HCT116 (cell line): ENCODE measurements around the gene OSBPL10. TPM values are rescaled to one million over a fixed set of nuclear protein-coding genes. Genes with fewer than 3 reads are reported as not detected.

Experiments used
- ATAC-seq: fragments of 200-7000 bp; cut with Tn5 transposase; 2 replicates; pipeline ENCODE4 v1.9.1; 2020; ENCODE audit warnings: mild to moderate bottlenecking, moderate library complexity
- BruUV-seq: library from RNA; stranded (reverse); fragments of 400-500 nt; replicated peaks from 2 replicates; lab custom pipeline; 2021; lab: Mats Ljungman, UMichigan
- CTCF ChIA-PET: fragments of 300-600 bp; sonication (Branson Sonifier 250); formaldehyde crosslinking; loops from one replicate; lab custom pipeline; 2021; ENCODE audit warnings: antibody characterized with exemption; lab: Charles Lee
- POLR2A ChIA-PET: fragments of 300-600, 350-600 bp; sonication (Branson Sonifier 250); formaldehyde crosslinking; loops from one replicate; lab custom pipeline; 2021; ENCODE audit warnings: antibody characterized with exemption; lab: Charles Lee
- RAD21 ChIA-PET, 2 experiments: fragments of 300-600 bp; sonication (Branson Sonifier 250); formaldehyde crosslinking; loops; one replicate each; lab custom pipeline; 2023; ENCODE audit warnings: low total read pairs in 2 of 2; ENCODE audit not compliant: uncharacterized antibody in 2 of 2, unreplicated experiment in 2 of 2, low non-redundant PET in 1 of 2; lab: Charles Lee
- DNase-seq: peaks from one replicate; pipeline ENCODE4 v3.0.0-alpha.2; 2010; ENCODE audit warnings: low read depth, low spot score
- H2AFZ ChIP-seq: fragments of 200-600 bp; shearing (Covaris generic), sonication (generic); 2 replicates; pipeline ENCODE4 v1.6.1; 2017; ENCODE audit warnings: low read depth, mixed run types, mixed read lengths, antibody characterized with exemption, low read length; ENCODE audit not compliant: poor library complexity, severe bottlenecking
- H3K27ac ChIP-seq: 2 replicates; pipeline ENCODE4 v1.5.1; 2012; ENCODE audit warnings: low read depth, low read length
- H3K27me3 ChIP-seq: fragments of 200-600 bp; sonication (generic); 2 replicates; pipeline ENCODE4 v1.6.1; 2016; ENCODE audit warnings: mixed run types, low read length, mixed read lengths; ENCODE audit not compliant: insufficient read depth
- H3K36me3 ChIP-seq, 2 experiments: fragments of 200-500 bp in 1 of 2; fragments of 200-600 bp in 1 of 2; sonication (Bioruptor generic) in 1 of 2; sonication (generic) in 1 of 2; 2 replicates each; pipeline versions ENCODE4 v1.5.1 to v1.6.1; 2014 to 2016; ENCODE audit warnings: low read length in 2 of 2, inconsistent platforms in 1 of 2, mixed read lengths in 1 of 2, mixed run types in 1 of 2; ENCODE audit not compliant: insufficient read depth in 2 of 2, control insufficient read depth in 1 of 2
- H3K4me1 ChIP-seq, 2 experiments: fragments of 200-600 bp in 1 of 2; sonication (generic) in 1 of 2; 2 replicates each; pipeline versions ENCODE4 v1.5.1 to v1.6.1; 2012 to 2017; ENCODE audit warnings: low read length in 2 of 2, inconsistent platforms in 1 of 2, mild to moderate bottlenecking in 1 of 2, mixed read lengths in 1 of 2, mixed run types in 1 of 2, moderate library complexity in 1 of 2; ENCODE audit not compliant: insufficient read depth in 2 of 2, control insufficient read depth in 1 of 2
- H3K4me2 ChIP-seq: fragments of 200-600 bp; sonication (generic); 2 replicates; pipeline ENCODE4 v1.6.1; 2017; ENCODE audit warnings: mixed run types, low read length, mixed read lengths
- H3K4me3 ChIP-seq, 2 experiments: fragments of 200-600 bp in 1 of 2; sonication (generic) in 1 of 2; replicated peaks in 1 of 2; 2 replicates each; pipeline ENCODE4 v1.5.1; 2011 to 2016; ENCODE audit warnings: low read length in 2 of 2, control low read depth in 1 of 2, low read depth in 1 of 2, mild to moderate bottlenecking in 1 of 2, mixed read lengths in 1 of 2, mixed run types in 1 of 2
- H3K79me2 ChIP-seq: fragments of 200-600 bp; sonication (generic); 2 replicates; pipeline ENCODE4 v1.6.1; 2017; ENCODE audit warnings: mild to moderate bottlenecking, mixed run types, low read length, moderate library complexity, mixed read lengths; ENCODE audit not compliant: insufficient read depth
- H3K9ac ChIP-seq: fragments of 200-600 bp; sonication (generic); 2 replicates; pipeline ENCODE4 v1.6.1; 2016; ENCODE audit warnings: low read length, mixed read lengths
- H3K9me2 ChIP-seq: fragments of 200-600 bp; sonication (generic), shearing (Covaris generic); 2 replicates; pipeline ENCODE4 v1.6.1; 2017; ENCODE audit warnings: mixed run types, mild to moderate bottlenecking, moderate library complexity; ENCODE audit not compliant: insufficient read depth
- H3K9me3 ChIP-seq, 2 experiments: fragments of 200-500 bp in 1 of 2; fragments of 200-600 bp in 1 of 2; sonication (Bioruptor generic) in 1 of 2; sonication (generic) in 1 of 2; 2 replicates each; pipeline ENCODE4 v1.6.1; 2014 to 2017; ENCODE audit warnings: low read length in 2 of 2, mixed read lengths in 2 of 2, inconsistent platforms in 1 of 2, low read depth in 1 of 2, mild to moderate bottlenecking in 1 of 2, mixed run types in 1 of 2, moderate library complexity in 1 of 2; ENCODE audit not compliant: control insufficient read depth in 1 of 2, insufficient read depth in 1 of 2
- H4K20me1 ChIP-seq: fragments of 200-600 bp; sonication (generic), shearing (Covaris generic); 2 replicates; pipeline ENCODE4 v1.6.1; 2017; ENCODE audit warnings: mixed run types, mild to moderate bottlenecking, moderate library complexity; ENCODE audit not compliant: insufficient read depth
- EGR1 ChIP-seq: IDR thresholded peaks from 2 replicates; pipeline ENCODE4 v1.6.1; 2012; ENCODE audit warnings: low read depth
- EZH2 ChIP-seq: fragments of 200-600 bp; sonication (generic); IDR thresholded peaks from 2 replicates; pipeline ENCODE4 v1.6.1; 2017; ENCODE audit warnings: antibody characterized with exemption, mixed run types
- EZH2phosphoT487 ChIP-seq: fragments of 200-600 bp; IDR thresholded peaks from 2 replicates; pipeline ENCODE4 v1.6.1; 2018; ENCODE audit warnings: antibody characterized with exemption, borderline replicate concordance
- JUND ChIP-seq: IDR thresholded peaks from 2 replicates; pipeline ENCODE4 v1.6.1; 2012
- RAD21 ChIP-seq: IDR thresholded peaks from 2 replicates; pipeline ENCODE4 v1.6.1; 2012; ENCODE audit warnings: low read depth, mild to moderate bottlenecking
- SIN3A ChIP-seq: IDR thresholded peaks from 2 replicates; pipeline ENCODE4 v1.6.1; 2012; ENCODE audit warnings: low read depth
- SP1 ChIP-seq: IDR thresholded peaks from 2 replicates; pipeline ENCODE4 v1.6.1; 2012; ENCODE audit warnings: low read depth
- SRF ChIP-seq: IDR thresholded peaks from 2 replicates; pipeline ENCODE4 v1.6.1; 2012; ENCODE audit warnings: low read depth
- YY1 ChIP-seq: IDR thresholded peaks from 2 replicates; pipeline ENCODE4 v1.6.1; 2011; ENCODE audit warnings: low read length, low read depth, moderate library complexity, mild to moderate bottlenecking; ENCODE audit not compliant: insufficient replicate concordance; ENCODE audit errors: extremely low read depth
- ZBTB33 ChIP-seq: IDR thresholded peaks from 2 replicates; pipeline ENCODE4 v1.6.1; 2011; ENCODE audit warnings: mild to moderate bottlenecking, low read length, moderate library complexity; ENCODE audit not compliant: insufficient replicate concordance; ENCODE audit errors: extremely low read depth
- ZFX ChIP-seq: fragments of 450-650 bp; IDR thresholded peaks from 2 replicates; pipeline ENCODE4 v1.6.1; 2017
- ZNF274 ChIP-seq: fragments of 200-500 bp; sonication (Bioruptor generic); IDR thresholded peaks from 2 replicates; pipeline ENCODE4 v1.6.1; 2014; ENCODE audit warnings: mild to moderate bottlenecking, low read depth, low read length, inconsistent platforms
- intact Hi-C: fragments of 100-400 bp; cut with micrococcal nuclease; formaldehyde crosslinking; loops from 2 replicates; pipeline ENCODE4 v1.10.0; 2022
- total RNA-seq: library from RNA; stranded (reverse); gene quantifications from one replicate; pipeline ENCODE4 v1.2.1, GENCODE V29; 2021; ENCODE audit not compliant: unreplicated experiment
- TF ChIP-seq, protein P1 (sequence below): IDR thresholded peaks from 2 replicates; pipeline ENCODE4 v1.6.1; 2012
- TF ChIP-seq, protein P2 (sequence below): IDR thresholded peaks from 2 replicates; pipeline ENCODE4 v1.6.1; 2012

OSBPL10 gene
- total RNA-seq, 1 experiment from 2014 or later, result 25.8 TPM

DNA sequence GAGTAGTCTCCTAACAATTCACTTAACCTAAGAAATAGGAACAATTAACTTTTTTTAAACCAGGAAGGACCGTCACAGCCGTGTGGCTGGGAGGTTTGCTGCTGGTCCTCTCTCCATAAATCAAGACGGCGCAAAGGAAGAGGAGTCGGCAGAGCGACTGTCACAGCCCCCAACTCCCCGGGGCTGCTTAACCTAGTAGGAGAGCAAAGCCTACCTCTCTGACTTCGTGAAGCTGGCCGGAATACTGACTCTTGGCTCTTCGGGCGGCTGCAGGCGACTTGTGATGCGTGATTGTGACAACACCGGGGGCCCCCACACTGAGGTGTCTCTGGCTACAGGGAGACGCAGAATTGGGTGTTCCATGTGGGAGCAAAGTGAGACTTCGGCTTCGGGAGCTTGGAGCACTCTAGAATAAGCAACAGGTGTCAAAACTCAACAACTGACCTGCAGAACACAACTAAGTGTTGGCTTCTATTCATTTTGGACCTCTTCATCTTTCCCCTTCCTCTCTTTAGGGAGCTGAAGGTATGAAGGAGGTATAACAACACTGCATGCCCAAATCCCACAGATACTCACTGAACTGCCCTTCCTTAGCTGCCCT lies 151.1 kb downstream of the OSBPL10 start:
- Histone ChIP-seq H3K27me3 (no peaks in the 10 kb centered on the region), H3K4me1 (no peaks in the 10 kb centered on the region), H2AFZ (no peak overlapping the region), H3K9me3 (no peaks in the 10 kb centered on the region), H3K4me3 (no peak overlapping the region), H3K9me2 (no peaks in the 10 kb centered on the region), H3K79me2 (no peaks in the 10 kb centered on the region), H4K20me1 (no peaks in the 10 kb centered on the region), H3K4me2 (no peak overlapping the region), H3K9ac (no peak overlapping the region), H3K27ac (no peak overlapping the region), H3K36me3 (no peaks in the 10 kb centered on the region)
- intact Hi-C loops, result no loop called here
- CTCF ChIA-PET, result no interaction called here
- BruUV-seq, result no TSS peak
- TF ChIP-seq ZNF274 (no peak), JUND (no peak)
- POLR2A ChIA-PET, result no interaction called here
- no peak for ATAC-seq
- RAD21 ChIA-PET, result no interaction called here
- no peak for DNase-seq

GRCh38 chr3:31829010-31829409 lies 152.1 kb downstream of the OSBPL10 start:
- Histone ChIP-seq H3K4me1 (no peaks in the 10 kb centered on the region), H3K4me2 (no peak overlapping the region), H3K9me3 (no peaks in the 10 kb centered on the region), H2AFZ (no peak overlapping the region), H3K27ac (no peak overlapping the region), H4K20me1 (no peaks in the 10 kb centered on the region), H3K79me2 (no peaks in the 10 kb centered on the region), H3K9me2 (no peaks in the 10 kb centered on the region), H3K27me3 (no peaks in the 10 kb centered on the region), H3K9ac (no peak overlapping the region), H3K4me3 (no peak overlapping the region), H3K36me3 (no peaks in the 10 kb centered on the region)
- ATAC-seq, result no peak
- ChIA-PET CTCF (no interaction called here), RAD21 (no interaction called here), POLR2A (no interaction called here)
- no TSS peak for BruUV-seq
- intact Hi-C loops, result no loop called here
- TF ChIP-seq ZNF274, result no peak
- TF ChIP-seq, protein P1, sequence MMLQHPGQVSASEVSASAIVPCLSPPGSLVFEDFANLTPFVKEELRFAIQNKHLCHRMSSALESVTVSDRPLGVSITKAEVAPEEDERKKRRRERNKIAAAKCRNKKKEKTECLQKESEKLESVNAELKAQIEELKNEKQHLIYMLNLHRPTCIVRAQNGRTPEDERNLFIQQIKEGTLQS, result no peak
- TF ChIP-seq ZBTB33, result no peak
- no peak for TF ChIP-seq YY1
- no peak for TF ChIP-seq SRF
- no peak for TF ChIP-seq SIN3A
- TF ChIP-seq ZFX, result no peak
- no peak for TF ChIP-seq SP1
- no peak for TF ChIP-seq EZH2phosphoT487
- TF ChIP-seq JUND, result no peak
- TF ChIP-seq, protein P2, sequence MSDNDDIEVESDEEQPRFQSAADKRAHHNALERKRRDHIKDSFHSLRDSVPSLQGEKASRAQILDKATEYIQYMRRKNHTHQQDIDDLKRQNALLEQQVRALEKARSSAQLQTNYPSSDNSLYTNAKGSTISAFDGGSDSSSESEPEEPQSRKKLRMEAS, result no peak
- TF ChIP-seq EGR1, result no peak
- no peak for TF ChIP-seq RAD21
- no peak for TF ChIP-seq EZH2
- no peak for DNase-seq
